Sciatic nerve (tissue), 2 donors: ENCODE results near the gene ZNF385C. TPM values are rescaled to one million over a fixed set of nuclear protein-coding genes. Genes with fewer than 3 reads are reported as not detected.
"Not testable (repeated sequence)": the region's sequence is repeated elsewhere in the genome, so short reads cannot be mapped to it uniquely, and the experiment has no call there.

Experiments
- ATAC-seq: fragments of 200-7000 bp; cut with Tn5 transposase; one replicate; pipeline ENCODE4 v1.9.1; 2020; ENCODE audit warnings: mild to moderate bottlenecking, moderate library complexity
- DNase-seq: peaks from one replicate; pipeline ENCODE4 v3.0.0-alpha.2; 2020; ENCODE audit warnings: low spot score
- intact Hi-C: fragments of 100-400 bp; cut with DNase I; formaldehyde crosslinking; loops from one replicate; pipeline ENCODE4 v1.14.2; 2022
- total RNA-seq: library from RNA; stranded (reverse); fragmentation: NEBNext Ultra II Directional; extraction: Animal tissue kit (Norgen Biotek cat#: 25700); gene quantifications from one replicate; pipeline ENCODE4 v1.2.1, GENCODE V29; 2021
- donor health status: DM: no; HTN: no; CAD: no.
- donor health status: DM: no; HTN: no; CAD: no.

ZNF385C gene
- total RNA-seq, 1 donor from 2014 or later = 3.0 TPM

- intact Hi-C loops = no loop called here
- ATAC-seq = no peak
- no peak for DNase-seq
These were observed 81.9 kb downstream of the ZNF385C start for GRCh38 chr17:42016411-42016831.

DNA sequence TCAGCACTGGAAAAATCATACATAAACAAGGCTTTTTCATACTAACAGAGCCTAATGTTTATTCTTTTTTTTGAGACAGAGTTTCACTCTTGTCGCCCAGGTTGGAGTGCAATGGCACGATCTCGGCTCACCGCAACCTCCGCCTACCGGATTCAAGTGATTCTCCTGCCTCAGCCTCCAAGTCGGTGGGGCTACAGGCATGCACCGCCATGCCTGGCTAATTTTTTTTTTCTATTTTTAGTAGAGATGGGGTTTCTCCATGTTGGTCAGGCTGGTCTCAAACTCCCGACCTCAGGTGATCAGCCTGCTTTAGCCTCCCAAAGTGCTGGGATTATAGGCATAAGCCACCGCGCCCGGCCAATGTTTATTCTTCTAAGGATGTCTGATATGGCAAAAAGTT lies 84.5 kb downstream of the ZNF385C start:
- intact Hi-C loops, ATAC-seq, DNase-seq: not testable (repeated sequence)

DNA sequence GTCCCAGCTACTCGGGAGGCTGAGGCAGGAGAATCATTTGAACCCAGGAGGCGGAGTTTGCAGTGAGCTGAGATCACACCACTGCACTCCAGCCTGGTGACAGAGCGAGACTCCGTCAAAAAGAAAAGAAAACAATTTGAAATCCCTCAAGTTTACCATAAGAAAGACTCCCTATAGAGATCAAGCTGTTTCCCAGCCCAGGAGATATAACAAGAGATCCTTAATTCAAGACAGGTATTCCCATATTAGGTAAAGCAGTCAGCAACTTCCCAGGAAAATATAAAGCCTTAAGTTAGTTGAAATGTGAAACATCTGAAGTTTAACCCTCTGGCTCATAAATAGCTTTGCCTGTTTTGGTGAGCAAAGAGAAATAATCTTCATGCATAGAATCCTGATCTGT lies 85.9 kb downstream of the ZNF385C start:
- ATAC-seq, intact Hi-C loops, DNase-seq: not testable (repeated sequence)

DNA sequence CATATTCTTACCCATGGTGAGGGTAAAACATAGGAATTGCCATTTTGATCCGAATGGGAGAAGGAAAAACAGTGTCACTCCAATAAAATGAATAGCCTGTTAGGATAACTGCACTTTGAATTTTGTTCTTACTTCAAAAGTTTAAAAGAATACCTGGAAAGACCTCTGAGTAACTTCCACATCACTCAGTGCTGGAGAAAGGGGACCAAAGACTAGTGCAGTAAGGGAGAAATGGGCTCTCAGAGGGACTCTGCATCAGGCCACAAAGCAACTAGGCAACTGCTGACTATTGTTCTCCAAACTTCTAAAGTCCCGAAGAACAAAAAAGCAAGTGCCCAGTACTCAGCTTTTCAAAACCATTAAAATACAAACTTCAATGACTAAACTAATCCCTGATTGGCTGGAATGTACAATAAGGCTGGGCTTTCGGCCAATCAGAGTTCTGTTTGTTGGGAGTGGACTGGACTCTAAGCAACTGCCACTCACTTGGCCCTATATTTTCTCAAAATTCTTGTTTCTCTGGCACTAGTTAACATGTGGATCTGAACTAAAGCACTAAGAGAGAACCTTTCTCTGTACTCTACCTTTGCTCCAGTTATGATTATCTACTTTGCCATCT lies 87.3 kb downstream of the ZNF385C start:
- no peak for ATAC-seq

GRCh38 chr17:42010266-42010680 lies 88.0 kb downstream of the ZNF385C start:
- ATAC-seq, intact Hi-C loops: not testable (repeated sequence)
- peak; percentile 38 for DNase-seq

More for the DNA sequence above, 87.3 kb downstream of the ZNF385C start:
- intact Hi-C loops = no loop called here
- DNase-seq = peak; percentile 49

DNA sequence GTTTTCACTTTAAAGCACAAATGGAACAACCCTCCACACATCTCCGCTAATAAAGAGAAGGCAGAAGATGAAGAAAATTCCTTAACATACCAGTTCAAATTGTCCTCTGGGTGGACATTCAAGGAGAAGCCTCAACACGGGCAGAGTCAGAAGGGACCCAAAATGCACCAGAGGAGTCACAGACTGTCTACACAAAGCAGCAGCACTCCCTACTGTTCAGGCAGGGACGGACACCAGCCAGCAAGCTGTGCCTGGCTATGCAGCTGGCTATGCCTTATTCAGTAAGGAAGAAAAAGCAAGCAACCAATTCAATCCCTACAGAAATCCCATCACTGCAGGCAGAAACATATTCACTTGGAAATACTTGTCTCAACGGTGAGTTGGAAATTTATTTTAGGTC lies 89.1 kb downstream of the ZNF385C start:
- intact Hi-C loops = loop anchor here (2.0 kb wide), 1 partner anchor 42 kb away; the partner anchor contains the start of gene CNP

DNA sequence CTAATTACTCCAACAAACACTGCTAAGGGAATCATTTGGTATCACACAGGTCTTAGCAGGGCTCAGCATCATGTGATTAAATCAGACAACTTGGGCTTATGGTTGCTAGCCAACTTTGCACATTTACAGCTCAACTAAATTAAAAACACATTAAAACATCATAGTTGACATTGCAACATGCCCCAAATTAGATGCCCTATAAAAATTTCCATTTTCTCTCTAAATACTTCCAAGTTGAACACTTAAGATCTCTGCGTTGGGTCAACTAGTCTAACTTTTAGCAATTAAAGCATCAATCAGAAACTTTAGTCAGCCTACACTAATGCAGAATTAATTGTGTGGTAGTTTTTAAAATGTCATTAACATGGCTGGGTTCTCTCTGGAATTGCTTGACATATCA lies 93.1 kb downstream of the ZNF385C start:
- DNase-seq (no peak), ATAC-seq (no peak)
- intact Hi-C loops = no loop called here

More for the DNA sequence above, 89.1 kb downstream of the ZNF385C start:
- ATAC-seq = peak; percentile 71
- DNase-seq = peak; percentile 62

GRCh38 chr17:42002792-42003301 lies 95.4 kb downstream of the ZNF385C start:
- ATAC-seq (peak; percentile 60), DNase-seq (no peak)
- intact Hi-C loops = loop anchor here (5.0 kb wide), 1 partner anchor 964 kb away; no protein-coding TSS in a partner anchor

- ATAC-seq (no peak), DNase-seq (no peak)
- intact Hi-C loops = loop anchor here (5.0 kb wide), 1 partner anchor 965 kb away; no protein-coding TSS in a partner anchor
These were observed 96.0 kb downstream of the ZNF385C start for GRCh38 chr17:42002175-42002791.

- ATAC-seq = no peak
- DNase-seq = no peak
These were observed 96.5 kb downstream of the ZNF385C start for GRCh38 chr17:42001729-42002128.

GRCh38 chr17:42000413-42001133 lies 97.7 kb downstream of the ZNF385C start:
- ATAC-seq (no peak), DNase-seq (no peak)
- intact Hi-C loops = loop anchor here (5.0 kb wide), 1 partner anchor 967 kb away; no protein-coding TSS in a partner anchor

More at GRCh38 chr17:42001729-42002128, 96.5 kb downstream of the ZNF385C start:
- intact Hi-C loops = loop anchor here (5.0 kb wide), 1 partner anchor 966 kb away; no protein-coding TSS in a partner anchor

GRCh38 chr17:41998497-41998896 lies 99.8 kb downstream of the ZNF385C start:
- ATAC-seq = no peak
- DNase-seq = no peak
- intact Hi-C loops = no loop called here

- DNase-seq = no peak
- ATAC-seq = no peak
- intact Hi-C loops = no loop called here
These were observed 101.5 kb downstream of the ZNF385C start for GRCh38 chr17:41996855-41997164.

- intact Hi-C loops = no loop called here
- DNase-seq = peak; percentile 52
- ATAC-seq = peak; percentile 63
These were observed 105.7 kb downstream of the ZNF385C start for GRCh38 chr17:41992576-41992975.

GRCh38 chr17:41989702-41990419 lies 108.4 kb downstream of the ZNF385C start:
- intact Hi-C loops = no loop called here
- ATAC-seq (no peak), DNase-seq (no peak)

DNA sequence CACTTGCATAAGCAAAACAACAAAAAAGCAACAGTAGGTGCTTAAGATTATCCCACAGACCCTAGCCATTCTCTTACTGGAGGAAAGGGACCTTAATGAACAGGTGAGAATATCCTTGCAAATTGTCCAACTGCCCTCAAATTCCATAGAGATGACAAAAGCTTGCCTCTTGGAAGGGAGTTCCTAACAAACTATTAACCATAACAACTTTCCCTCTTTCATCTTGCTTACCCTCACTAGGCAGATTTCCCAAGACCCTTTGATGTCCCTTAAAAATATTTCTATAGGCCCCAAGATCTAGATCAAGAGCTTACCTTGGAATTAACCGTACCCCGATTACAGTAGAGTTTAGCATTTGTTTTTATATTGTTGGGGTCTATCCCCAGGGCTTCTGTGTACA lies 109.9 kb downstream of the ZNF385C start:
- intact Hi-C loops = no loop called here
- ATAC-seq (no peak), DNase-seq (no peak)

DNA sequence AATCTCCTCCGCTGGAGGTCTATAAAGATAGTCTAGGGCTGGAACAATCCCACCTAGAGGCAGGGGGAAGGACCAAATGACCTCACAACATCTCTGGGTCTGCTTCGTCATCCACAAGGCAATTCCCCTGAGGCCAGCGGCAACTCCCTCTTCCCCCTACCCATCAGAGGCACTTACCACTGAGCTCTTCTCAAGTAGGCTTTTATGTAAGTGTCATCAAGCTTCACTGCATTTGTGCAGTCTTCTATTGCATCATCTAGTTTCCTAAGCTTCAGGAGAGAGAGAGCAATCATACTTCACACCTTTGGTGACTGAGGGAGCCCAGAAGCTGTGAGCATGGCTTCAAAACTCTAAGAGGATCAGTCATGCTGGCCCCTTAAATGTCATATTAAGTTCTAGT lies 110.6 kb downstream of the ZNF385C start:
- ATAC-seq (no peak), DNase-seq (peak; percentile 23)
- intact Hi-C loops = no loop called here

- no peak for DNase-seq
- ATAC-seq = no peak
- intact Hi-C loops = no loop called here
These were observed 111.6 kb downstream of the ZNF385C start for GRCh38 chr17:41986634-41987033.

- no peak for ATAC-seq
- no peak for DNase-seq
- intact Hi-C loops = no loop called here
These were observed 112.4 kb downstream of the ZNF385C start for GRCh38 chr17:41985919-41986318.
